ENCODE measurements around the gene ANXA1.

Gene ANXA1

DNA sequence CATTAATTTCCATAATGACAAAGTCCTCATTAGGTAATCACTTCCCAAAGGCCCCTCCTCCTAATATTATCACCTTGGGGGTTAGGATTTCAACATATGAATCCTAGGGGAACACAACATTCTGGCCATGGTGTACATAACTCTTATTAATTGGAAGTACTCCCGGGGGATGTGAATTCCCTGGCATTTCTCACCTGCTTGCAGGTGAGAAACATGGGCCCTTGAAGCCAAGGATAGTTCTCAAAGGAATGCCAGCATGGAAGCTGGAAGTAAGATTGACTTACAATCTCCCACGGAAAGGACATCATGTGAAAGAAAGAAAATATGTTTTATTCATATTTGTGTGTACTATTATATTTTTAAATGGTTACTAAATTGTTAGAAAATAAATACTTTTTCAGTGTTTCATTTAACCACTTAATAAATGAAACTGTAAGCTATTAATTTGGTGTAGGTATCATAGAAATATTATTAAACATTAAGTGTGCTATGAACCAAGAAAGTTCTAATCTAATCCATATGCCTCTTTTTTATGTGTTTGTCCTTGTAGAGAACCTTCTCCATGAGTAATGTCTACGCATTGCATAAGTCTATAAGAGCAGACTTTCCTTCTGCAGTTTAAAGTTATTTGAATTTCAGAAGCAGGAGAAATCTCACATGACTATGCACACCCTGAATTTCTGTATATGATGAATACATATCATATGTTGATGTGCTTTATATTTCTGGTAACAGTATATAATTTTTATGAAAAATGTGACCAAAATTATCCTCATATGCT is 59.4 kb downstream of the ANXA1 start:
- no peak for DNase-seq (ENCODE audit: low spot score)

DNA sequence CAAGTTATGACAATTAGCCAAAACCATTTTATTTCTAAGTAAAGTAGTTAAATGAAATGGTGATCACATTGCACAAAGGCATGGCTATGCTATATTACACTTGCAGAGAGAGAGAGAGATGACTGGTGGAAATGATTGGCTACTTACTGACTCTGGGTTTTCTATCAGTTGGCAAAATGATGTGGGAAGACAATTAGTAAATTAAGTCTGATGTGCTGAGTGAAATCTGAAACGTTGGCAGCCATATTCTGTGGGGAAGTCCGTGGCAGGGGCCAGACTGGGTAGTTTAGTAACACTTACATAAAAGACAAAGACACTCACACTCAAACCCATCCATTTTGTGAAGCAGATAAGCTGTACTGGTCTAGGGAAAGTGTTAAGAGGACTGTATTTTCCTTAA is 61.6 kb downstream of the ANXA1 start:
- no peak for DNase-seq (ENCODE audit: low spot score)

DNA sequence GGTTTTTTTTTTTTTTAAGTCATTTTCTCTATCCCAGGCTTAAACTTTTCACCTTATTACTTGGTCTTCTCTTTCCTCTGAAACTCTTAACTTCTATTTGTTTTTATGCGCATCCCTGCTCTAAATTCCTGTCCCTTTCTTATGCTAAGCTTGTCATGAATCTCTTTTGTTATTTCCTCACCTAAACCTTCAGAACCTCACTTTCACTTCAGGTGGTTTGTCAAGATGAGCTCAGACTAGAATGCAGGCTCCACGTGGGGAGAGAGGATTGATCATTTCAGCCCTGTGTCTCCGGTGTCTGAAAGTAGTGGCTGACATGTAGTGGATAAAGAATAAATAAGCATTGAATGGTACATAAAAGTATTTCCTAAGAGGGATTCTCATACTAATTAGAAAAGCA is 63.6 kb downstream of the ANXA1 start:
- DNase-seq (ENCODE audit: low spot score): no peak

DNA sequence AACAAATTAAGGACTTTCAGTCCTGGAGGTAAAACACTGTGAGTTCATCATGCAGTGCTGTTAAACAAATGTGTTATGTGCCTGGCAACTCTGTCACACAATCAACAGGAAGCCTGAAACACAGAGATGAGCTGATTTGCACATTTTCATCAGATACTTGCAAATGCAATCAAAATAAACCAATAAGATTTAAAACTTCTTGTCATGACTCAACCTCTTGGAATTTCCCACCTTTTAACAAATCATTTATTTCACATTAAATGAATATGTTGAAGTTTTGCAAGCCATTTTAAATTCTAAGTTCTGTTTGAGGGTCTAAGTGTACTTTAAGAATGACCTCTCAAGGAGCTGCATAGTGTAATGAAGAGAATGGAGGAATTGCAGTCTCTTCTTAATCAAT is 64.4 kb downstream of the ANXA1 start:
- no peak for DNase-seq (ENCODE audit: low spot score)

Data from pons (tissue), 1 donor.